ENCODE measurements around the gene IRF4. TPM values are rescaled to one million over a fixed set of nuclear protein-coding genes. Genes with fewer than 3 reads are reported as not detected.

The IRF4 gene
- total and polyA plus RNA-seq, 4 donors: 0.85 to 5.0 (median 2.9) TPM

GRCh38 chr6:380234-381218 is 11.0 kb upstream of the IRF4 start:
- no peaks in the 10 kb centered on the region for H3K27me3 ChIP-seq (ENCODE audit: control insufficient read depth in 3 of 3, insufficient read depth in 3 of 3, low read length in 2 of 3)

GRCh38 chr6:381742-382461 is 9.7 kb upstream of the IRF4 start:
- no peak for DNase-seq
- TF ChIP-seq, protein P1, sequence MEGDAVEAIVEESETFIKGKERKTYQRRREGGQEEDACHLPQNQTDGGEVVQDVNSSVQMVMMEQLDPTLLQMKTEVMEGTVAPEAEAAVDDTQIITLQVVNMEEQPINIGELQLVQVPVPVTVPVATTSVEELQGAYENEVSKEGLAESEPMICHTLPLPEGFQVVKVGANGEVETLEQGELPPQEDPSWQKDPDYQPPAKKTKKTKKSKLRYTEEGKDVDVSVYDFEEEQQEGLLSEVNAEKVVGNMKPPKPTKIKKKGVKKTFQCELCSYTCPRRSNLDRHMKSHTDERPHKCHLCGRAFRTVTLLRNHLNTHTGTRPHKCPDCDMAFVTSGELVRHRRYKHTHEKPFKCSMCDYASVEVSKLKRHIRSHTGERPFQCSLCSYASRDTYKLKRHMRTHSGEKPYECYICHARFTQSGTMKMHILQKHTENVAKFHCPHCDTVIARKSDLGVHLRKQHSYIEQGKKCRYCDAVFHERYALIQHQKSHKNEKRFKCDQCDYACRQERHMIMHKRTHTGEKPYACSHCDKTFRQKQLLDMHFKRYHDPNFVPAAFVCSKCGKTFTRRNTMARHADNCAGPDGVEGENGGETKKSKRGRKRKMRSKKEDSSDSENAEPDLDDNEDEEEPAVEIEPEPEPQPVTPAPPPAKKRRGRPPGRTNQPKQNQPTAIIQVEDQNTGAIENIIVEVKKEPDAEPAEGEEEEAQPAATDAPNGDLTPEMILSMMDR (IDR thresholded peaks at IDR 0.05; ENCODE audit: control extremely low read depth, extremely low read depth): no peak
- WGBS, 2 donors: 90 to 93% methylated on average over 17 of the region's 17 CpGs

More at GRCh38 chr6:380234-381218, 11.0 kb upstream of the IRF4 start:
- Histone ChIP-seq H3K4me3 (no peak overlapping the region), H3K27ac (ENCODE audit: low read depth in 1 of 2, low read length in 1 of 2) (no peak overlapping the region), H3K36me3 (ENCODE audit: control insufficient read depth in 4 of 4, insufficient read depth in 4 of 4, low read length in 4 of 4) (no peaks in the 10 kb centered on the region), H3K4me1 (ENCODE audit: control insufficient read depth in 5 of 5, insufficient read depth in 5 of 5, low read length in 5 of 5) (no peaks in the 10 kb centered on the region), H3K9me3 (ENCODE audit: control insufficient read depth in 4 of 4, insufficient read depth in 3 of 4, low read length in 3 of 4) (no peaks in the 10 kb centered on the region), H3K9ac (ENCODE audit: insufficient read depth in 1 of 2, low read length in 2 of 2) (no peak overlapping the region)
- DNase-seq (no peak), ATAC-seq (ENCODE audit: insufficient read depth, low FRiP score) (no peak)
- TF ChIP-seq, protein P1 (IDR thresholded peaks at IDR 0.05; ENCODE audit: control extremely low read depth, extremely low read depth): no peak
- 88 to 90% methylated on average over 26 of the region's 26 CpGs for WGBS, 2 donors

DNA sequence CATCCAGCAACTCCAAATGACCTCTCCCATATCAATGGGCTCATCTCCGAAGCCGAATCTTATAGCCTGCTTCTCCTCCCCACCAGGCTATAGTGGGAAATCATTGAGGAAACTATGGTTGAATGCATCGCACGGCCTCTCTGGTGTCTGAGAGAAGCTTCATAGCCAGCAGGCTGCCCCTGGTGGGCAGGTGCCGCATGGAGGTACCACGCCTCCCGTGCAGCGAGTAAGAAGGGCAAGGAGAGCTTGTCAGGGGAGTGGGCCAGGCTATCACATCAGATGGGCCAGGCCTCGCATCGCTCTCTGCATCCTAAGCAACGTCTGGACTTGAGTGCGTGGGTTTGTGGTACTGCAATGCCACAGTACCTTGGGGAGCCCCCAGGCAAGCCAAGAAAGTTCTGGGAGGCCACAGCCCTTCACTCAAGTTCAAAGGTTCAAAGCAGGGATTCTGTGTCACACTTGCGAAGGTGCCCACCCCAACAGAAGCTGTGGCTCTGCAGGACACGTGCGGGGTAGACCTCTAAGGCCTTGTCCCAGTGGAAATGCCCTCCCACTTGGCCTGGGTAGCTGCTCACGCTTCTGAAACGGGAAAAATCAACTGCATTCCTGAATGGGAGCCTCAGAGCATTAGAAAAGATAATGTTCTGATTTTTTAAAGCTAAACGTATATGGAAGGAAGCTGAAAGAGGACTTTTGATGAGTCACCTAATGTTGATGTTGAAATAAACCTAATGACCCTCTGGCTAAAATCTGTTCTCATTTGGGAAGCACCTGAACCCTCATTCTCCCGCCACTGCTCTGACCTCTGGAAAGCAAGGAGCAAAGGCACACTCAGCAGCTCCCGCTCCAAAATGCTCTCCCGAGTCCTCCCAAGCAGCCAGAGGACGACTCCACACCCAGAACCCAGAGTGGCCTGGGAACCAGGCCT is 8.4 kb upstream of the IRF4 start:
- TF ChIP-seq, protein P1 (IDR thresholded peaks at IDR 0.05; ENCODE audit: control extremely low read depth, extremely low read depth): no peak
- Histone ChIP-seq H3K4me1 (ENCODE audit: control insufficient read depth in 5 of 5, insufficient read depth in 5 of 5, low read length in 5 of 5) (no peaks in the 10 kb centered on the region), H3K4me3 (no peak overlapping the region), H3K9me3 (ENCODE audit: control insufficient read depth in 4 of 4, insufficient read depth in 3 of 4, low read length in 3 of 4) (no peaks in the 10 kb centered on the region), H3K27me3 (ENCODE audit: control insufficient read depth in 3 of 3, insufficient read depth in 3 of 3, low read length in 2 of 3) (peaks cover 0 to 8% (median 7%) of the 10 kb centered on the region in 3 donors), H3K36me3 (ENCODE audit: control insufficient read depth in 4 of 4, insufficient read depth in 4 of 4, low read length in 4 of 4) (no peaks in the 10 kb centered on the region), H3K9ac (ENCODE audit: insufficient read depth in 1 of 2, low read length in 2 of 2) (no peak overlapping the region), H3K27ac (ENCODE audit: low read depth in 1 of 2, low read length in 1 of 2) (no peak overlapping the region)
- no peak for ATAC-seq (ENCODE audit: insufficient read depth, low FRiP score)
- no peak for DNase-seq
- WGBS, 2 donors: 88 to 89% methylated on average over 22 of the region's 22 CpGs

More at GRCh38 chr6:381742-382461, 9.7 kb upstream of the IRF4 start:
- Histone ChIP-seq H3K9ac (ENCODE audit: insufficient read depth in 1 of 2, low read length in 2 of 2) (no peak overlapping the region), H3K9me3 (ENCODE audit: control insufficient read depth in 4 of 4, insufficient read depth in 3 of 4, low read length in 3 of 4) (no peaks in the 10 kb centered on the region), H3K4me1 (ENCODE audit: control insufficient read depth in 5 of 5, insufficient read depth in 5 of 5, low read length in 5 of 5) (no peaks in the 10 kb centered on the region), H3K4me3 (no peak overlapping the region), H3K27ac (ENCODE audit: low read depth in 1 of 2, low read length in 1 of 2) (no peak overlapping the region), H3K36me3 (ENCODE audit: control insufficient read depth in 4 of 4, insufficient read depth in 4 of 4, low read length in 4 of 4) (no peaks in the 10 kb centered on the region), H3K27me3 (ENCODE audit: control insufficient read depth in 3 of 3, insufficient read depth in 3 of 3, low read length in 2 of 3) (peaks cover 0 to under 1% (median 0%) of the 10 kb centered on the region in 3 donors)
- ATAC-seq (ENCODE audit: insufficient read depth, low FRiP score): no peak

Measured in lung (tissue), 12 donors.